WTC11 (cell line): ENCODE measurements around the gene SYT17. TPM values are rescaled to one million over a fixed set of nuclear protein-coding genes. Genes with fewer than 3 reads are reported as not detected.

Experiments used
- AR ChIP-seq: fragments of 250-450 bp; sonication (Bioruptor Pico); IDR thresholded peaks from 2 replicates; pipeline ENCODE4 v1.9.0; 2021; ENCODE audit warnings: mild to moderate bottlenecking
- ATF2 ChIP-seq: sonication (generic); formaldehyde crosslinking; IDR thresholded peaks from 2 replicates; pipeline ENCODE4 v1.8.1; 2022; ENCODE audit warnings: low read depth, missing genetic modification reagents, borderline replicate concordance
- CBFB ChIP-seq: sonication (generic); formaldehyde crosslinking; IDR thresholded peaks from 2 replicates; pipeline ENCODE4 v1.8.1; 2022; ENCODE audit warnings: mild to moderate bottlenecking, low read depth, missing genetic modification reagents
- CREM ChIP-seq: sonication (generic); formaldehyde crosslinking; IDR thresholded peaks from 2 replicates; pipeline ENCODE4 v1.8.1; 2022; ENCODE audit warnings: mild to moderate bottlenecking, missing genetic modification reagents, moderate library complexity
- E2F5 ChIP-seq: sonication (generic); formaldehyde crosslinking; IDR thresholded peaks from 2 replicates; pipeline ENCODE4 v1.8.1; 2022; ENCODE audit warnings: mild to moderate bottlenecking, moderate library complexity, missing genetic modification reagents
- FOXP4 ChIP-seq: sonication (generic); formaldehyde crosslinking; IDR thresholded peaks from 2 replicates; pipeline ENCODE4 v1.8.0; 2022; ENCODE audit warnings: mild to moderate bottlenecking, missing genetic modification reagents
- HMGA2 ChIP-seq: fragments of 250-450 bp; sonication (Bioruptor Pico); IDR thresholded peaks from 2 replicates; pipeline ENCODE4 v1.4.0; 2021; ENCODE audit warnings: mild to moderate bottlenecking, moderate library complexity
- JAZF1 ChIP-seq: fragments of 250-450 bp; sonication (Bioruptor Pico); IDR thresholded peaks from 2 replicates; pipeline ENCODE4 v1.9.0; 2021; ENCODE audit warnings: moderate library complexity, mild to moderate bottlenecking, inconsistent platforms
- MYBL2 ChIP-seq: sonication (generic); formaldehyde crosslinking; IDR thresholded peaks from 2 replicates; pipeline ENCODE4 v1.8.1; 2023; ENCODE audit warnings: mild to moderate bottlenecking, moderate library complexity, missing genetic modification reagents
- NR2C2 ChIP-seq: sonication (generic); formaldehyde crosslinking; IDR thresholded peaks from 2 replicates; pipeline ENCODE4 v1.8.0; 2022; ENCODE audit warnings: mild to moderate bottlenecking, missing genetic modification reagents
- SMAD3 ChIP-seq: sonication (generic); formaldehyde crosslinking; IDR thresholded peaks from 2 replicates; pipeline ENCODE4 v1.8.0; 2022; ENCODE audit warnings: missing genetic modification reagents, mild to moderate bottlenecking, borderline replicate concordance
- TEAD4 ChIP-seq: sonication (generic); formaldehyde crosslinking; IDR thresholded peaks from 2 replicates; pipeline ENCODE4 v1.8.0; 2022; ENCODE audit warnings: mild to moderate bottlenecking, missing genetic modification reagents
- USF2 ChIP-seq: sonication (generic); formaldehyde crosslinking; IDR thresholded peaks from 2 replicates; pipeline ENCODE4 v1.8.1; 2023; ENCODE audit warnings: mild to moderate bottlenecking, missing genetic modification reagents, moderate library complexity
- ZNF121 ChIP-seq: sonication (generic); formaldehyde crosslinking; IDR thresholded peaks from 2 replicates; pipeline ENCODE4 v1.8.0; 2023; ENCODE audit warnings: missing genetic modification reagents
- ZNF232 ChIP-seq: sonication (generic); formaldehyde crosslinking; IDR thresholded peaks from 2 replicates; pipeline ENCODE4 v1.8.0; 2022; ENCODE audit warnings: mild to moderate bottlenecking, missing genetic modification reagents
- ZNF317 ChIP-seq: sonication (generic); formaldehyde crosslinking; IDR thresholded peaks from 2 replicates; pipeline ENCODE4 v1.8.1; 2023; ENCODE audit warnings: low read depth, mild to moderate bottlenecking, moderate library complexity, missing genetic modification reagents, borderline replicate concordance
- ZNF416 ChIP-seq: fragments of 250-450 bp; sonication (Bioruptor Pico); IDR thresholded peaks from 2 replicates; pipeline ENCODE4 v1.9.0; 2021; ENCODE audit warnings: mild to moderate bottlenecking, inconsistent platforms
- ZNF423 ChIP-seq: fragments of 250-450 bp; sonication (Bioruptor Pico); IDR thresholded peaks from 2 replicates; pipeline ENCODE4 v2.1.2; 2022; ENCODE audit warnings: mild to moderate bottlenecking, moderate library complexity
- ZNF425 ChIP-seq: fragments of 250-450 bp; sonication (Bioruptor Pico); conservative IDR thresholded peaks from 2 replicates; pipeline ENCODE4 v1.9.0; 2021; ENCODE audit warnings: mild to moderate bottlenecking
- ZNF671 ChIP-seq: fragments of 250-450 bp; sonication (Bioruptor Pico); IDR thresholded peaks from 2 replicates; pipeline ENCODE4 v1.8.0; 2021; ENCODE audit warnings: mild to moderate bottlenecking
- total RNA-seq: library from RNA; stranded (reverse); gene quantifications from 3 replicates; pipeline ENCODE4 v1.2.3, GENCODE V29; 2021

Gene SYT17
- total RNA-seq, 1 experiment from 2014 or later: 5.5 TPM

- TF ChIP-seq ATF2 (CRISPR knock-in tag) (no peak), MYBL2 (CRISPR knock-in tag) (no peak), ZNF416 (CRISPR knock-in tag) (peak; percentile 1; the same call in 1 of the 2 replicates), HMGA2 (CRISPR knock-in tag) (no peak), CBFB (no peak), USF2 (CRISPR knock-in tag) (peak; percentile 88), ZNF423 (CRISPR knock-in tag) (no peak), ZNF425 (CRISPR knock-in tag) (0 out of 2 replicates have a peak, but pooled peaks have one; percentile 34), TEAD4 (no peak), CREM (CRISPR knock-in tag) (no peak), ZNF232 (CRISPR knock-in tag) (no peak), AR (CRISPR knock-in tag) (no peak), SMAD3 (no peak), E2F5 (CRISPR knock-in tag) (no peak), FOXP4 (no peak), ZNF317 (CRISPR knock-in tag) (no peak), ZNF671 (no peak), JAZF1 (CRISPR knock-in tag) (no peak), ZNF121 (CRISPR knock-in tag) (no peak), NR2C2 (no peak)
Measured at GRCh38 chr16:19153876-19154275, 14.2 kb upstream of the SYT17 start (continued).
